HEK293 (cell line): ENCODE measurements around the gene CDKN2AIP.

Source experiments
- CTCF ChIA-PET: fragments of 350-600 bp; formaldehyde crosslinking; extraction: SDS; loops from one replicate; lab custom pipeline; 2021; ENCODE audit warnings: antibody characterized with exemption; lab: Yijun Ruan, JAX
- POLR2A ChIA-PET: fragments of 300-600 bp; formaldehyde crosslinking; extraction: SDS; loops from one replicate; lab custom pipeline; 2020; ENCODE audit warnings: antibody characterized with exemption, inconsistent platforms; lab: Yijun Ruan, JAX
- H3K27ac ChIP-seq: fragments of 200-500 bp; sonication (Bioruptor generic); 2 replicates; pipeline ENCODE4 v1.5.1; 2014; ENCODE audit warnings: low read depth, low read length, control low read depth, inconsistent platforms; ENCODE audit errors: extremely low read depth
- H3K36me3 ChIP-seq, 2 experiments: fragments of 200-500 bp in 1 of 2; sonication (Bioruptor generic) in 1 of 2; 1 replicate in 1 of 2; 2 replicates in 1 of 2; pipeline ENCODE4 v1.5.1; 2014 to 2017; ENCODE audit warnings: inconsistent platforms in 2 of 2, low read length in 2 of 2; ENCODE audit not compliant: control insufficient read depth in 2 of 2, insufficient read depth in 1 of 2
- H3K4me1 ChIP-seq: fragments of 200-500 bp; sonication (Bioruptor generic); 2 replicates; pipeline ENCODE4 v1.5.1; 2014; ENCODE audit warnings: mild to moderate bottlenecking, low read length, inconsistent platforms; ENCODE audit not compliant: control insufficient read depth, insufficient read depth
- H3K4me3 ChIP-seq: 2 replicates; pipeline ENCODE4 v1.5.1; 2011; ENCODE audit warnings: low read depth, mild to moderate bottlenecking, control low read depth, low read length, moderate library complexity
- H3K9me3 ChIP-seq: fragments of 200-500 bp; sonication (Bioruptor generic); 2 replicates; pipeline ENCODE4 v1.5.1; 2014; ENCODE audit warnings: low read depth, low read length, inconsistent platforms; ENCODE audit not compliant: control insufficient read depth, insufficient read depth
- AEBP2 ChIP-seq: fragments of 450-650 bp; formaldehyde crosslinking; IDR thresholded peaks from 2 replicates; pipeline ENCODE4 v1.5.1; 2016; ENCODE audit warnings: missing biosample characterization, missing genetic modification characterization, borderline replicate concordance
- BCL6B ChIP-seq: fragments of 450-650 bp; formaldehyde crosslinking; IDR thresholded peaks from 2 replicates; pipeline ENCODE4 v1.5.1; 2017; ENCODE audit warnings: missing biosample characterization, missing genetic modification characterization
- FEZF1 ChIP-seq: fragments of 450-650 bp; formaldehyde crosslinking; IDR thresholded peaks from 2 replicates; pipeline ENCODE4 v1.5.1; 2016; ENCODE audit warnings: missing biosample characterization, missing genetic modification characterization
- GFI1B ChIP-seq: fragments of 450-650 bp; formaldehyde crosslinking; IDR thresholded peaks from 2 replicates; pipeline ENCODE4 v1.5.1; 2016; ENCODE audit warnings: missing biosample characterization, missing genetic modification characterization
- KLF8 ChIP-seq: fragments of 450-650 bp; formaldehyde crosslinking; IDR thresholded peaks from 2 replicates; pipeline ENCODE4 v1.5.1; 2016; ENCODE audit warnings: missing biosample characterization, missing genetic modification characterization
- ZBTB6 ChIP-seq: fragments of 450-650 bp; formaldehyde crosslinking; IDR thresholded peaks from 2 replicates; pipeline ENCODE4 v1.5.1; 2017; ENCODE audit warnings: missing biosample characterization, missing genetic modification characterization
- ZFHX2 ChIP-seq: fragments of 450-650 bp; formaldehyde crosslinking; conservative IDR thresholded peaks from 2 replicates; pipeline ENCODE4 v1.5.1; 2016; ENCODE audit warnings: missing biosample characterization, missing genetic modification characterization
- ZNF146 ChIP-seq: fragments of 450-650 bp; formaldehyde crosslinking; IDR thresholded peaks from 2 replicates; pipeline ENCODE4 v1.5.1; 2016; ENCODE audit warnings: missing biosample characterization, missing genetic modification characterization
- ZNF302 ChIP-seq: fragments of 450-650 bp; formaldehyde crosslinking; IDR thresholded peaks from 2 replicates; pipeline ENCODE4 v1.5.1; 2016; ENCODE audit warnings: missing biosample characterization, missing genetic modification characterization, low read depth
- ZNF433 ChIP-seq: fragments of 450-650 bp; formaldehyde crosslinking; IDR thresholded peaks from 2 replicates; pipeline ENCODE4 v1.5.1; 2016; ENCODE audit warnings: missing biosample characterization, missing genetic modification characterization, low read depth
- ZNF513 ChIP-seq: fragments of 450-650 bp; IDR thresholded peaks from 2 replicates; pipeline ENCODE4 v1.5.1; 2018; ENCODE audit warnings: missing biosample characterization, missing genetic modification characterization
- ZNF529 ChIP-seq: fragments of 450-650 bp; formaldehyde crosslinking; IDR thresholded peaks from 2 replicates; pipeline ENCODE4 v1.5.1; 2017; ENCODE audit warnings: missing genetic modification characterization, missing biosample characterization; ENCODE audit not compliant: insufficient replicate concordance
- ZNF544 ChIP-seq: fragments of 450-650 bp; formaldehyde crosslinking; IDR thresholded peaks from 2 replicates; pipeline ENCODE4 v1.5.0; 2017; ENCODE audit warnings: missing biosample characterization, missing genetic modification characterization
- ZNF555 ChIP-seq: fragments of 450-650 bp; formaldehyde crosslinking; conservative IDR thresholded peaks from 2 replicates; pipeline ENCODE4 v1.5.1; 2017; ENCODE audit warnings: missing biosample characterization, mild to moderate bottlenecking, missing genetic modification characterization, inconsistent platforms
- ZNF626 ChIP-seq: fragments of 450-650 bp; sonication (Bioruptor Pico); formaldehyde crosslinking; IDR thresholded peaks from 2 replicates; pipeline ENCODE4 v1.5.1; 2018; ENCODE audit warnings: missing biosample characterization, missing genetic modification characterization, inconsistent platforms
- ZNF76 ChIP-seq: fragments of 450-650 bp; formaldehyde crosslinking; IDR thresholded peaks from 2 replicates; pipeline ENCODE4; 2016; ENCODE audit warnings: low read depth, missing biosample characterization, missing genetic modification characterization, borderline replicate concordance

The CDKN2AIP gene

GRCh38 chr4:183492791-183493222 lies 48.4 kb downstream of the CDKN2AIP start:
- POLR2A ChIA-PET: interaction anchor here (0.5 to 1.1 kb wide), 2 partner anchors 11 to 381 kb away, joined by 4 read pairs; no protein-coding TSS in a partner anchor
- Histone ChIP-seq H3K4me3 (no peak overlapping the region), H3K9me3 (no peaks in the 10 kb centered on the region), H3K4me1 (no peaks in the 10 kb centered on the region), H3K36me3 (peaks cover 0 to 12% of the 10 kb centered on the region in 2 experiments; a peak in 1 of 3 replicates), H3K27ac (no peak overlapping the region)
- CTCF ChIA-PET: interaction anchor here (0.6 kb wide), 1 partner anchor 115 kb away, joined by 3 read pairs; no protein-coding TSS in a partner anchor
- TF ChIP-seq ZNF513 (tag by site-specific recombination) (no peak), ZFHX2 (tag by site-specific recombination) (no peak), ZBTB6 (tag by site-specific recombination) (no peak), KLF8 (tag by site-specific recombination) (no peak), ZNF529 (no peak)

GRCh38 chr4:183493246-183493645 lies 48.8 kb downstream of the CDKN2AIP start:
- Histone ChIP-seq H3K4me1 (no peaks in the 10 kb centered on the region), H3K4me3 (no peak overlapping the region), H3K27ac (no peak overlapping the region), H3K36me3 (peaks cover 0 to 12% of the 10 kb centered on the region in 2 experiments; a peak in 1 of 3 replicates), H3K9me3 (no peaks in the 10 kb centered on the region)
- CTCF ChIA-PET: interaction anchor here (0.6 kb wide), 1 partner anchor 114 kb away, joined by 3 read pairs; no protein-coding TSS in a partner anchor
- POLR2A ChIA-PET: interaction anchor here (0.5 to 1.1 kb wide), 2 partner anchors 11 to 380 kb away, joined by 4 read pairs; no protein-coding TSS in a partner anchor
- TF ChIP-seq ZNF302: no peak
- TF ChIP-seq AEBP2: no peak
- TF ChIP-seq FEZF1 (tag by site-specific recombination): no peak
- no peak for TF ChIP-seq ZNF626
- TF ChIP-seq ZNF146: no peak
- no peak for TF ChIP-seq ZNF76 (tag by site-specific recombination)
- no peak for TF ChIP-seq ZNF433 (tag by site-specific recombination)
- TF ChIP-seq GFI1B (tag by site-specific recombination): no peak
- TF ChIP-seq ZNF555: no peak

- ChIA-PET POLR2A (no interaction called here), CTCF (no interaction called here)
- H3K36me3 ChIP-seq: peaks cover 0 to 12% of the 10 kb centered on the region in 2 experiments; a peak in 1 of 3 replicates
- TF ChIP-seq ZNF544 (tag by site-specific recombination) (no peak), BCL6B (peak; percentile 44; the same call in 1 of the 2 replicates)
- no peak overlapping the region for H3K27ac ChIP-seq
- no peak overlapping the region for H3K4me3 ChIP-seq
- peaks cover 6% of the 10 kb centered on the region; the same call in 1 of the 2 replicates for H3K4me1 ChIP-seq
- H3K9me3 ChIP-seq: no peaks in the 10 kb centered on the region
Observed at GRCh38 chr4:183495184-183495583, 50.7 kb downstream of the CDKN2AIP start.
